ENCODE measurements around the gene SAE1. TPM values are rescaled to one million over a fixed set of nuclear protein-coding genes. Genes with fewer than 3 reads are reported as not detected.

Gene SAE1
- total RNA-seq, 1 donor from 2014 or later = 106 TPM

Other genes starting within 250 kb of the SAE1 start
- 0.52 and 0.55 TPM in 2 replicates for gene NPAS1, start 111.0 kb upstream of the SAE1 start, total RNA-seq
- 11.6 and 35.8 TPM in 2 replicates for gene TMEM160, start 82.2 kb upstream of the SAE1 start, total RNA-seq
- gene ZC3H4, start 17.1 kb upstream of the SAE1 start, total RNA-seq = 7.5 and 20.4 TPM in 2 replicates
- gene BBC3, start 100.4 kb downstream of the SAE1 start, total RNA-seq = 21.1 and 29.7 TPM in 2 replicates
- gene CCDC9, start 125.7 kb downstream of the SAE1 start, total RNA-seq = 4.0 and 9.8 TPM in 2 replicates
- gene INAFM1, start 144.1 kb downstream of the SAE1 start, total RNA-seq = 1.4 and 1.8 TPM in 2 replicates
- 0.80 TPM in 1 of 2 replicates, not detected in the other for gene C5AR1, start 179.0 kb downstream of the SAE1 start, total RNA-seq
- 0.30 TPM in 1 of 2 replicates, not detected in the other for gene C5AR2, start 201.3 kb downstream of the SAE1 start, total RNA-seq
- 7.1 and 13.4 TPM in 2 replicates for gene DHX34, start 218.5 kb downstream of the SAE1 start, total RNA-seq

All from renal cortical epithelial cell (primary cell).